Heart left ventricle (tissue), 13 donors: ENCODE measurements around the gene KCNS3.

Experiments used
- CTCF ChIP-seq, 12 donors: fragments of 200-600 bp; sonication (generic) in 4 of 12; IDR thresholded peaks; one replicate each; pipeline versions ENCODE4 v1.5.0 to v1.8.0; 2018 to 2022; ENCODE audit warnings: antibody characterized with exemption in 12 of 12, mild to moderate bottlenecking in 5 of 12
- POLR2A ChIP-seq, 2 donors: fragments of 450-650 bp; IDR thresholded peaks; one replicate each; pipeline ENCODE4 v1.6.1; 2017; ENCODE audit warnings: antibody characterized with exemption in 2 of 2, mild to moderate bottlenecking in 2 of 2, moderate library complexity in 2 of 2
- donor health status: ischemic (EF 13 %, LVEDD 7.1; RV severe dilation, severe dysfunction).
- donor health status: DM: no; HTN: yes; CAD: no.
- donor health status: DM: no; HTN: no; CAD: no.
- donor health status: ischemic (EF 25% LVEDD 6.9; RV normal size, moderate dysfunction).
- donor health status: ischemic (EF 25% LVEDD 5.7; RV mildly dilated, moderate dysfunction).
- donor health status: ischemic (EF 35%, LVEDD 5.7; RV mildly dilated, moderate dysfunction).
- donor health status: nonischemic (EF 11% LVEDD 7.7; RV severe dilation, severe dysfunction).
- donor health status: DM: yes; HTN: yes; CAD: no.
- donor health status: PGD.
- donor health status: ischemic (EF 29% LVEDD 5.4; RV normal size, mild dysfunction).
- donor health status: nonischemic (EF 23%, LVEDD 6.1; RV moderate dilation, normal function).

- TF ChIP-seq CTCF (IDR thresholded peaks at IDR 0.05), result no peak
- TF ChIP-seq POLR2A (IDR thresholded peaks at IDR 0.05), result no peak
Measured at GRCh38 chr2:17869128-17869527, 9.3 kb upstream of the KCNS3 start.
